ENCODE results near the gene PACSIN1. TPM values are rescaled to one million over a fixed set of nuclear protein-coding genes. Genes with fewer than 3 reads are reported as not detected.
"Not testable (repeated sequence)": the region's sequence is repeated elsewhere in the genome, so short reads cannot be mapped to it uniquely, and the experiment has no call there.

Gene PACSIN1
- total RNA-seq, 1 donor from 2014 or later: not detected

DNA sequence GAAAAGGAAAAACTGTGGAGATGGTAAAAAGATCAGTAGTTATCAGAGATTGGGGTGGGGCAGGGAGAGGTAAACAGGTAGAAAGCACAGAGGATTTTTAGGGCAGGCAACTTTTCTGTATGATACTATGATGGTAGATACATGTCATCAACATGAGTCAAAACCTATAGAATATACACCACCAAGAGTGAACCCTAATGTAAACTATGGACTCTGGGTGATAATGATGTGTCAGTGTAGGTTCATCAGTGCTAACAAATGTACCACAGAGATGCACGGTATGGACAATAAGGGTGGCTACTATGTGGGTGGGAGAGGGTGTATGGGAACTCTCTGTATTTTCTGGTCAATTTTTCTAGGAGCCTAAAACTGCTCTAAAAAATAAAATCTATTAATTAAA is 18.5 kb downstream of the PACSIN1 start:
- no peaks in the 10 kb centered on the region for H3K9me3 Mint-ChIP-seq (ENCODE audit: unreplicated experiment)
- no peaks in the 10 kb centered on the region for H3K36me3 Mint-ChIP-seq (ENCODE audit: unreplicated experiment)
- DNase-seq (ENCODE audit: extremely low spot score, unreplicated experiment): no peak
- H3K27me3 Mint-ChIP-seq (ENCODE audit: unreplicated experiment): peaks cover 16% of the 10 kb centered on the region
- TF ChIP-seq, protein P1, sequence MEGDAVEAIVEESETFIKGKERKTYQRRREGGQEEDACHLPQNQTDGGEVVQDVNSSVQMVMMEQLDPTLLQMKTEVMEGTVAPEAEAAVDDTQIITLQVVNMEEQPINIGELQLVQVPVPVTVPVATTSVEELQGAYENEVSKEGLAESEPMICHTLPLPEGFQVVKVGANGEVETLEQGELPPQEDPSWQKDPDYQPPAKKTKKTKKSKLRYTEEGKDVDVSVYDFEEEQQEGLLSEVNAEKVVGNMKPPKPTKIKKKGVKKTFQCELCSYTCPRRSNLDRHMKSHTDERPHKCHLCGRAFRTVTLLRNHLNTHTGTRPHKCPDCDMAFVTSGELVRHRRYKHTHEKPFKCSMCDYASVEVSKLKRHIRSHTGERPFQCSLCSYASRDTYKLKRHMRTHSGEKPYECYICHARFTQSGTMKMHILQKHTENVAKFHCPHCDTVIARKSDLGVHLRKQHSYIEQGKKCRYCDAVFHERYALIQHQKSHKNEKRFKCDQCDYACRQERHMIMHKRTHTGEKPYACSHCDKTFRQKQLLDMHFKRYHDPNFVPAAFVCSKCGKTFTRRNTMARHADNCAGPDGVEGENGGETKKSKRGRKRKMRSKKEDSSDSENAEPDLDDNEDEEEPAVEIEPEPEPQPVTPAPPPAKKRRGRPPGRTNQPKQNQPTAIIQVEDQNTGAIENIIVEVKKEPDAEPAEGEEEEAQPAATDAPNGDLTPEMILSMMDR (IDR thresholded peaks at IDR 0.05): no peak
- H3K27ac Mint-ChIP-seq (ENCODE audit: unreplicated experiment): no peak overlapping the region
- H3K4me1 Mint-ChIP-seq (ENCODE audit: unreplicated experiment): no peaks in the 10 kb centered on the region
- no peak overlapping the region for H3K4me3 Mint-ChIP-seq (ENCODE audit: unreplicated experiment)

DNA sequence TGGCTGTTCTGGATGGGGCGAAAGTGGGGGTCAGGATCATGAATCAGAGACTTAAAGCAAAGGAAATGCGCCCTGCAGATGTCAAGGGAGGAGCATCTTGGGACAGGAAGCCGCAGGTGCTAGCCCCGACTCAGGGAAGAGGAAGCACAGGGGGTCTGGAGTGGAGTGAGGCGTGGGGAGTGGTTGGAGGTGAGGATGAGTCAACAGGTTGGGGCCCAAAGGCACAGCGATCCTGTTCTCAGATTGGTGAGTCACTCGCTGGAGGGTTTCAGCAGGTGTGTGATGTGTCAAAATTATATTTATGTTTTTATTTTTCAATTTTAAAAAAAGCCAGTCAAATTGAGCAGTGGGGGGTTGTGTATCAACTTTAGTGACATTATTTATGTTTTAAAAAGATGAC is 19.0 kb downstream of the PACSIN1 start:
- Mint-ChIP-seq H3K36me3 (ENCODE audit: unreplicated experiment) (no peaks in the 10 kb centered on the region), H3K27me3 (ENCODE audit: unreplicated experiment) (peaks cover 16% of the 10 kb centered on the region), H3K4me1 (ENCODE audit: unreplicated experiment) (no peaks in the 10 kb centered on the region), H3K4me3 (ENCODE audit: unreplicated experiment) (no peak overlapping the region), H3K9me3 (ENCODE audit: unreplicated experiment) (no peaks in the 10 kb centered on the region), H3K27ac (ENCODE audit: unreplicated experiment) (no peak overlapping the region)
- DNase-seq (ENCODE audit: extremely low spot score, unreplicated experiment): no peak
- TF ChIP-seq, protein P1 (IDR thresholded peaks at IDR 0.05): no peak

DNA sequence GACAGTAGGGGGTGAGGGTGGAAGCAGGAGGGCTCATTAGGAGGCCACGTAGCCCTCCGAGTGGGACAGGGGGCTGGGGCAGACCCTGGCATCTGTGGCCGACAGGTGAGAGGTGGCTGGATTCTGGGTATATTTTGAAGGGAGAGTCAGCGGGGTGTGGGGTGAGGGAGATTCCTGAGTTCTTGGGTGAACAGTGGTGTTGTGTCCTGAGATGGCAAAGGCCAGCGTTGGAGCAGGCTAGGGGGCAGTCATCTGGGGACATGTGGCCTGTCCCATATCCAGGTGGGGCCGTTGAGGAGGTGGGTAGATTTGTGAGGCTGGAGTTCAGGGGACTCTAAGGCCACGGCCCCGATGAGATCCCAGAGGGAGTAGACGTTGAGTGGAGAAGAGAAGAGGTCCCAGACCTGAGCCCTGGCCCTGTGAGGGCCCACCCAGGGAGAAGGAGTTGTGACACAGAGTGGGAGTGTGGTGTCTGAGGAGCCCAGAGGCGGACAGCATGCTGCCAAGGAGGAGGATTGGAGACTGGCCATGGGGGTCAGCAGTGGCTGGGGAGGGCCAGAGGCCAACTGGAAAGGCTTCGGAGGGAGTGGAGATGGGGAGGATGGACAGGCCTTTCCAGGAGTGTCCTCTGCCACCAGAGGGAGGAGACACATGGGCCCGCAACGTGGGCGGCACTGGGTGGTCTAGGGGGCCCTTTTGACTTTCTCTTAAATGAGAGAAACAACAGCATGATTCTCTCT is 19.6 kb downstream of the PACSIN1 start:
- Mint-ChIP-seq H3K4me3 (ENCODE audit: unreplicated experiment) (no peak overlapping the region), H3K27me3 (ENCODE audit: unreplicated experiment) (peaks cover 16% of the 10 kb centered on the region), H3K27ac (ENCODE audit: unreplicated experiment) (no peak overlapping the region), H3K9me3 (ENCODE audit: unreplicated experiment) (no peaks in the 10 kb centered on the region), H3K4me1 (ENCODE audit: unreplicated experiment) (no peaks in the 10 kb centered on the region), H3K36me3 (ENCODE audit: unreplicated experiment) (no peaks in the 10 kb centered on the region)
- no peak for DNase-seq (ENCODE audit: extremely low spot score, unreplicated experiment)
- TF ChIP-seq, protein P1 (IDR thresholded peaks at IDR 0.05): no peak

DNA sequence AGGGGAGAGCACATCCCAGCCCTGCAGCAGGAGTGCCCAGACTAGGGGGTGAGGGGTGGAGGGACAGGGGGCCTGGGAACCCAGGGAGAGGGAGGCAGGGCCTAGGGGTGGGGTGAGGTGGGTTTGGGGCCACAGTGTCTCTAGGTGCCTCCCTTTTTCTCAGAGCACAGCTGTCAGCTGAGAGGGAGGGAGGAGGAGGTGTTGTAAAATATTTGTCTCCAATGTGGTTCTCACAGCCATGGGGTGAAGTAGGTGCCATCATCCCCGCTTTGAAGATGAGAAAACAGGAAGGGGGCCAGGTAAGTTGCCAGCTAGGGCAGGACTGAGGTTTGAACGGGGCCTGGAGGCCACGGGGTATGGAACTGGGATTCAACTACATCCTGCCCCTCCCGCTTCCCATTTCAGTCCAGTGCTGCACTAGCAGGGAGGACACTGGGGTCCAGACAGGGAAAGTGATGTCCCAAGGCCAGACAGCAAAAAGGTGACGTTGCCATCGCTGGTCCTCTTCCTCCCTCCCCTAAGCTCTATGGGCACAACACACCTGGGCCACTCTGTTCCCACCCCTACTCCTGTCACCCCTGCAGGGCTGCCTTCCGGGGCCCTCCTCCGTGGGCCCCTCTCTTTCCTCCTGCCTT is 20.3 kb downstream of the PACSIN1 start:
- no peaks in the 10 kb centered on the region for H3K4me1 Mint-ChIP-seq (ENCODE audit: unreplicated experiment)
- TF ChIP-seq, protein P1 (IDR thresholded peaks at IDR 0.05): no peak
- H3K36me3 Mint-ChIP-seq (ENCODE audit: unreplicated experiment): no peaks in the 10 kb centered on the region
- H3K4me3 Mint-ChIP-seq (ENCODE audit: unreplicated experiment): no peak overlapping the region
- H3K27ac Mint-ChIP-seq (ENCODE audit: unreplicated experiment): no peak overlapping the region
- H3K27me3 Mint-ChIP-seq (ENCODE audit: unreplicated experiment): peaks cover 10% of the 10 kb centered on the region
- no peaks in the 10 kb centered on the region for H3K9me3 Mint-ChIP-seq (ENCODE audit: unreplicated experiment)
- no peak for DNase-seq (ENCODE audit: extremely low spot score, unreplicated experiment)

DNA sequence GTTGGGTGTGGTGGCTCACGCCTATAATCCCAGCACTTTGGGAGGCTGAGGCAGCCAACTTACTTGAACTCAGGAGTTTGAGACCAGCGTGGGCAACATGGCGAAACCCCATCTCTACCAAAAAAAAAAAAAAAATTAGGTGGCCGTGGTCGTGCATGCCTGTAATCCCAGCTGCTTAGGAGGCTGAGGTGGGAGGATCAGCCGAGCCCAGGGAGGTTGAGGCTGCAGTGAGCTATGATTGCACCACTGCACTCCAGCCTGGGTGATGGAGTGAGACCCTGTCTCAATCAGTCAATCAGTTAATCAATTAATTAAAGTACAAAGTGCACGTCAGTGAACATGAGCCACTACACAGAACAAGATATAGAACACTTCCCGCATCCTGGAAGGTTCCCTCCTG is 21.0 kb downstream of the PACSIN1 start:
- not testable (repeated sequence) for DNase-seq (ENCODE audit: extremely low spot score, unreplicated experiment); H3K4me1 Mint-ChIP-seq (ENCODE audit: unreplicated experiment)

More for the DNA sequence above, 21.0 kb downstream of the PACSIN1 start:
- H3K27ac Mint-ChIP-seq (ENCODE audit: unreplicated experiment); H3K4me3 Mint-ChIP-seq (ENCODE audit: unreplicated experiment); H3K27me3 Mint-ChIP-seq (ENCODE audit: unreplicated experiment); H3K36me3 Mint-ChIP-seq (ENCODE audit: unreplicated experiment); H3K9me3 Mint-ChIP-seq (ENCODE audit: unreplicated experiment): not testable (repeated sequence)
